K562 (cell line): ENCODE data around the gene SLC30A10. TPM values are rescaled to one million over a fixed set of nuclear protein-coding genes. Genes with fewer than 3 reads are reported as not detected.
"Not testable (repeated sequence)": the region's sequence is repeated elsewhere in the genome, so short reads cannot be mapped to it uniquely, and the experiment has no call there.

Source experiments
- ATAC-seq: fragments of 200-7000 bp; cut with Tn5 transposase; 3 replicates; pipeline ENCODE4 v1.9.1; 2020; ENCODE audit warnings: moderate library complexity
- BruUV-seq: library from RNA; stranded (reverse); fragments of 400-500 nt; replicated peaks from 2 replicates; lab custom pipeline; 2021; lab: Mats Ljungman, UMichigan
- CTCF ChIA-PET: fragments of 300-600 bp; formaldehyde crosslinking; extraction: SDS; loops from one replicate; lab custom pipeline; 2021; ENCODE audit warnings: low intra/inter-chr PET ratio; lab: Yijun Ruan, JAX
- POLR2A ChIA-PET: fragments of 300-600, 350-650 bp; sonication (Branson Sonifier 250); formaldehyde crosslinking; extraction: SDS; loops from one replicate; lab custom pipeline; 2021; ENCODE audit warnings: antibody characterized with exemption, inconsistent platforms; lab: Yijun Ruan, JAX
- DNase-seq, 4 experiments: peaks; one replicate each; pipeline versions ENCODE4 v3.0.0 to v3.0.0-alpha.2; 2011 to 2018; ENCODE audit warnings: low spot score in 3 of 4, mixed read lengths in 3 of 4; ENCODE audit errors: extremely low read depth in 1 of 4
- FAIRE-seq: peaks from 2 replicates; lab custom pipeline; 2011; peaks lifted over from hg19 to GRCh38; lab: Jason Lieb, UNC
- H2AFZ ChIP-seq: 2 replicates; pipeline ENCODE4 v1.6.0; 2011; ENCODE audit warnings: low read depth, low read length, control low read depth, inconsistent platforms
- H3K27ac ChIP-seq: fragments of 200-600 bp; 3 replicates; pipeline ENCODE4 v1.8.0; 2011; ENCODE audit warnings: low read depth, mild to moderate bottlenecking, control low read depth, inconsistent platforms, low read length, moderate library complexity, mixed read lengths; ENCODE audit errors: extremely low read depth
- H3K27me3 ChIP-seq, 2 experiments: fragments of 300-600 bp in 1 of 2; 2 replicates in 1 of 2; 3 replicates in 1 of 2; pipeline versions ENCODE4 v1.6.0 to v1.8.0; 2011; ENCODE audit warnings: inconsistent platforms in 2 of 2, low read length in 2 of 2, mild to moderate bottlenecking in 1 of 2, mixed read lengths in 1 of 2, moderate library complexity in 1 of 2; ENCODE audit not compliant: control insufficient read depth in 2 of 2, insufficient read depth in 2 of 2
- H3K36me3 ChIP-seq: fragments of 300-600 bp; 3 replicates; pipeline ENCODE4 v1.8.0; 2011; ENCODE audit warnings: mild to moderate bottlenecking, low read length, inconsistent platforms; ENCODE audit not compliant: control insufficient read depth, insufficient read depth
- H3K4me1 ChIP-seq, 2 experiments: fragments of 200-600 bp in 1 of 2; replicated peaks in 1 of 2; 2 replicates in 1 of 2; 3 replicates in 1 of 2; pipeline versions ENCODE4 v1.5.1 to v1.8.0; 2011; ENCODE audit warnings: inconsistent platforms in 2 of 2, low read length in 2 of 2, mild to moderate bottlenecking in 1 of 2, mixed read lengths in 1 of 2, moderate library complexity in 1 of 2; ENCODE audit not compliant: control insufficient read depth in 2 of 2, insufficient read depth in 2 of 2
- H3K4me2 ChIP-seq: 2 replicates; pipeline ENCODE4 v1.6.1; 2011; ENCODE audit warnings: low read length, control low read depth, inconsistent platforms, mixed read lengths; ENCODE audit not compliant: insufficient read depth
- H3K4me3 ChIP-seq: fragments of 200-600 bp; sonication (generic), shearing (Covaris generic); 2 replicates; pipeline ENCODE4 v1.5.1; 2016; ENCODE audit warnings: control low read depth, inconsistent platforms
- H3K79me2 ChIP-seq: fragments of 200-600 bp; 3 replicates; pipeline ENCODE4 v1.8.0; 2011; ENCODE audit warnings: low read length, inconsistent platforms; ENCODE audit not compliant: control insufficient read depth, insufficient read depth
- H3K9ac ChIP-seq, 2 experiments: 2 replicates each; pipeline versions ENCODE4 v1.6.0 to v1.6.1; 2011; ENCODE audit warnings: low read depth in 2 of 2, low read length in 2 of 2, control low read depth in 1 of 2, inconsistent platforms in 1 of 2, mild to moderate bottlenecking in 1 of 2, mixed read lengths in 1 of 2; ENCODE audit not compliant: insufficient read depth in 1 of 2
- H3K9me1 ChIP-seq: one replicate; pipeline ENCODE4 v1.6.0; 2011; ENCODE audit warnings: inconsistent platforms, mild to moderate bottlenecking, low read length, moderate library complexity; ENCODE audit not compliant: control insufficient read depth, insufficient read depth
- H3K9me3 ChIP-seq: replicated peaks from 2 replicates; pipeline ENCODE4 v1.5.1; 2011; ENCODE audit warnings: low read depth, low read length, inconsistent platforms; ENCODE audit not compliant: control insufficient read depth, insufficient read depth
- H4K20me1 ChIP-seq: replicated peaks from 2 replicates; pipeline ENCODE4 v1.6.1; 2011; ENCODE audit warnings: low read length, inconsistent platforms, mixed read lengths; ENCODE audit not compliant: control insufficient read depth, insufficient read depth
- TRIM24 ChIP-seq, 2 experiments: fragments of 450-650 bp; IDR thresholded peaks; 2 replicates each; pipeline ENCODE4 v1.6.1; 2016
- TRIM28 ChIP-seq: fragments of 450-650 bp; IDR thresholded peaks from 2 replicates; pipeline ENCODE4 v1.6.1; 2017
- ZNF184 ChIP-seq: sonication (generic); formaldehyde crosslinking; IDR thresholded peaks from 2 replicates; pipeline ENCODE4 v1.5.0; 2020; ENCODE audit warnings: missing genetic modification reagents
- WGBS: fragments of 100-300 bp; shearing (Covaris generic); methylation state at CpG from one replicate; pipeline ENCODE4 v1.1.6; 2016; ENCODE audit warnings: low coverage, mixed read lengths; ENCODE audit not compliant: insufficient coverage; ENCODE audit errors: missing lambda C conversion rate; 5-methylcytosine and 5-hydroxymethylcytosine counted together
- in situ Hi-C: fragments of 300-500 bp; cut with MboI; formaldehyde crosslinking; loops from 4 replicates; pipeline ENCODE4 v1.15.0; 2018; ENCODE audit warnings: inconsistent platforms, mixed read lengths
- intact Hi-C: fragments of 100-400 bp; cut with micrococcal nuclease; formaldehyde crosslinking; loops from 2 replicates; pipeline ENCODE4 v1.14.2; 2022
- polyA plus RNA-seq, 8 experiments: library from polyadenylated mRNA; depleted of rRNA in 4 of 8; stranded (reverse) in 5 of 8; unstranded in 3 of 8; fragments of >200 nt; fragmentation: Nextera tagmentation in 2 of 8; fragmentation: Illumina TruSeq in 1 of 8; extraction: Ambion mirVana in 2 of 8; extraction: Trizol in 1 of 8; gene quantifications; 2 replicates each; pipeline versions ENCODE4 v1.2.1 to v1.2.3, GENCODE V29; 2011 to 2014; ENCODE audit warnings: inconsistent platforms in 1 of 8, missing spikeins in 1 of 8
- total RNA-seq, 7 experiments: library from RNA; depleted of rRNA in 6 of 7; stranded (reverse); fragments of >200 nt in 6 of 7; fragmentation: Illumina TruSeq in 2 of 7; extraction: Trizol in 2 of 7; gene quantifications; 2 replicates each; pipeline versions ENCODE4 v1.2.1 to v1.2.3, GENCODE V29; 2011 to 2021; ENCODE audit warnings: low replicate concordance in 1 of 7
- TF ChIP-seq, protein P1 (sequence below), 2 experiments: fragments of 450-650 bp; IDR thresholded peaks; 2 replicates each; pipeline ENCODE4 v1.6.1; 2018; ENCODE audit warnings: mild to moderate bottlenecking in 2 of 2, low read depth in 1 of 2; ENCODE audit not compliant: partially characterized antibody in 2 of 2

SLC30A10 gene
- total and polyA plus RNA-seq, 9 of the 15 experiments (the other 6 are each of a cell fraction or from before 2014, with no cell fraction given) = 2.6 to 11.3 (median 7.1) TPM

DNA sequence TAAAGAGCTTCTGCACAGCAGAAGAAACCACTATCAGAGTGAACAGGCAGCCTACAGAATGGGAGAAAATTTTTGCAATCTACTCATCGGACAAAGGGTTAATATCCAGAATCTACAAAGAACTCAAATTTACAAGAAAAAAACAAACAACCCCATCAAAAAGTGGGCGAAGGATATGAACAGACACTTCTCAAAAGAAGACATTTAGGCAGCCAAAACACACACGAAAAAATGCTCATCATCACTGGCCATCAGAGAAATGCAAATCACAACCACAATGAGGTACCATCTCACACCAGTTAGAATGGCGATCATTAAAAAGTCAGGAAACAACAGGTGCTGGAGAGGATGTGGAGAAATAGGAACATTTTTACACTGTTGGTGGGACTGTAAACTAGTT, 36.5 kb downstream of the SLC30A10 start:
- H3K79me2 ChIP-seq, intact Hi-C loops, H3K27me3 ChIP-seq, ATAC-seq, BruUV-seq, H3K9me3 ChIP-seq, H3K9me1 ChIP-seq, H4K20me1 ChIP-seq, in situ Hi-C loops, DNase-seq, FAIRE-seq, H3K4me2 ChIP-seq, H3K4me1 ChIP-seq, H2AFZ ChIP-seq, POLR2A ChIA-PET, H3K36me3 ChIP-seq: not testable (repeated sequence)
- WGBS = 54% methylated on average over 4 of the region's 4 CpGs
- TF ChIP-seq, protein P1, sequence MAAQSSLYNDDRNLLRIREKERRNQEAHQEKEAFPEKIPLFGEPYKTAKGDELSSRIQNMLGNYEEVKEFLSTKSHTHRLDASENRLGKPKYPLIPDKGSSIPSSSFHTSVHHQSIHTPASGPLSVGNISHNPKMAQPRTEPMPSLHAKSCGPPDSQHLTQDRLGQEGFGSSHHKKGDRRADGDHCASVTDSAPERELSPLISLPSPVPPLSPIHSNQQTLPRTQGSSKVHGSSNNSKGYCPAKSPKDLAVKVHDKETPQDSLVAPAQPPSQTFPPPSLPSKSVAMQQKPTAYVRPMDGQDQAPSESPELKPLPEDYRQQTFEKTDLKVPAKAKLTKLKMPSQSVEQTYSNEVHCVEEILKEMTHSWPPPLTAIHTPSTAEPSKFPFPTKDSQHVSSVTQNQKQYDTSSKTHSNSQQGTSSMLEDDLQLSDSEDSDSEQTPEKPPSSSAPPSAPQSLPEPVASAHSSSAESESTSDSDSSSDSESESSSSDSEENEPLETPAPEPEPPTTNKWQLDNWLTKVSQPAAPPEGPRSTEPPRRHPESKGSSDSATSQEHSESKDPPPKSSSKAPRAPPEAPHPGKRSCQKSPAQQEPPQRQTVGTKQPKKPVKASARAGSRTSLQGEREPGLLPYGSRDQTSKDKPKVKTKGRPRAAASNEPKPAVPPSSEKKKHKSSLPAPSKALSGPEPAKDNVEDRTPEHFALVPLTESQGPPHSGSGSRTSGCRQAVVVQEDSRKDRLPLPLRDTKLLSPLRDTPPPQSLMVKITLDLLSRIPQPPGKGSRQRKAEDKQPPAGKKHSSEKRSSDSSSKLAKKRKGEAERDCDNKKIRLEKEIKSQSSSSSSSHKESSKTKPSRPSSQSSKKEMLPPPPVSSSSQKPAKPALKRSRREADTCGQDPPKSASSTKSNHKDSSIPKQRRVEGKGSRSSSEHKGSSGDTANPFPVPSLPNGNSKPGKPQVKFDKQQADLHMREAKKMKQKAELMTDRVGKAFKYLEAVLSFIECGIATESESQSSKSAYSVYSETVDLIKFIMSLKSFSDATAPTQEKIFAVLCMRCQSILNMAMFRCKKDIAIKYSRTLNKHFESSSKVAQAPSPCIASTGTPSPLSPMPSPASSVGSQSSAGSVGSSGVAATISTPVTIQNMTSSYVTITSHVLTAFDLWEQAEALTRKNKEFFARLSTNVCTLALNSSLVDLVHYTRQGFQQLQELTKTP (IDR thresholded peaks at IDR 0.05; ENCODE audit: low read depth in 1 of 2, partially characterized antibody in 2 of 2) = peak in 1 of 2 experiments; percentile 96
- TF ChIP-seq ZNF184 (CRISPR knock-in tag) = 0 out of 2 replicates have a peak, but pooled peaks have one; percentile 25
- 0 out of 2 replicates have a peak, but pooled peaks have one; percentile 36 for TF ChIP-seq TRIM28
- 0 out of 4 replicates have a peak, but pooled peaks of 1 of the 2 experiments have one; percentile 29 for TF ChIP-seq TRIM24 (IDR thresholded peaks at IDR 0.05)
- TF ChIP-seq, all 486 proteins: peak for 4; not testable (repeated sequence) for 482
- CTCF ChIA-PET, H3K4me3 ChIP-seq, H3K9ac ChIP-seq, H3K27ac ChIP-seq: not testable (repeated sequence)
